ENCODE data around the gene ZBTB49.

The ZBTB49 gene

DNA sequence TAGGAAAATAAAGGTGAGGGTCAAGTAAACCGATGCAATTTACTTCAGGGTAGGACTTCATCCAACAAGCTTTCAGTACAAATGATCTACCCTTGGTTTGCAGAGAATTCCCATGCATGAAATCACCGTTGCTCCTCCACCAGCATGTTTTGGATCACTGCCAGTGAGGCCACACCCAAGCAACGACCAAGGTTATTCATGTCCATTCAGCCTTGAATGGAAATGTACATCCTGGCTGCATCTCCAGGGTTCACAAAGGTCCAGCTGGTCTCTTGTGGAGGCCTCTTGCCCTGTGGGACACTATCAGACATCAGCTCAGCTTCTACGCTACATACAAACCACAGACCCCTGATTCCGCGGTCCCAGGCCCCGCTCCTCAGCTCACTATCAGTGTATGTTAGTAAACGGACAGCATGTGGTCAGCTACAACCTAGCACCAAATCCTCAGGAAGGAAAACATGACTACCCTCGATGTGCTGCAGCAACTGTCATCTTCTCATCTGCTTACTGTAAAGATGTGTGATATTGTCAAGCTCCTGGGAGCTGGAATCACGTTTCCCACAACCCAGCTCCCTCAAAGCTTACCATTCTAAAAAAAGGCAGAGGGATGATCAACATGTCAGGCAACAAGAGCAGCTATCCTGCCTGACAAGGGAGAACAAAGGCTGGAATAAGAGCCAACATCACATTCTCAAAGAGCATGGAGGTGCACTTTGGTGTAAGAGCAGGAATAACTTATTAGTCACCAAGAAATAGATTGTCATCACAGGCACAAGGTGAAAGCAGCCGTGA is 5.0 kb upstream of the ZBTB49 start:
- peak; percentile 85 for DNase-seq (ENCODE audit: low read depth)

DNA sequence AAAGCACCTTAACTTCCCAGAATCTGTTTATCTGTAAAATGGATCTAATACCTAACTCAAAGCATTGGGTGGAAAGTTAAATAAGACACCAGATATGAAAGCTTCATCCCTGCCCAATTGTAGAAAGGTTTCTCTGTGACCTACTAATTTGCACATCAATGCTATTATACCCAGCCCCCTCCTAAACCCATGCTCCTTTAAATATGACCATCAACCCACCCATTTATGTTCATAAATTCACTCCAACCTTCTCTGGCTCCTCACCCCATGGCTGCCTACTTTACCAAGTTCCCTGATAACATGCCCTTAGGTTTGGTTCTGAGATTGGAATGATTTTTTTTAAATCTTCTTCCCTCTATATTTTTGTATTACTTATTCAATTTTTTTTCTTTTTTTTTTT is 2.0 kb upstream of the ZBTB49 start:
- DNase-seq (ENCODE audit: low read depth), result no peak

DNA sequence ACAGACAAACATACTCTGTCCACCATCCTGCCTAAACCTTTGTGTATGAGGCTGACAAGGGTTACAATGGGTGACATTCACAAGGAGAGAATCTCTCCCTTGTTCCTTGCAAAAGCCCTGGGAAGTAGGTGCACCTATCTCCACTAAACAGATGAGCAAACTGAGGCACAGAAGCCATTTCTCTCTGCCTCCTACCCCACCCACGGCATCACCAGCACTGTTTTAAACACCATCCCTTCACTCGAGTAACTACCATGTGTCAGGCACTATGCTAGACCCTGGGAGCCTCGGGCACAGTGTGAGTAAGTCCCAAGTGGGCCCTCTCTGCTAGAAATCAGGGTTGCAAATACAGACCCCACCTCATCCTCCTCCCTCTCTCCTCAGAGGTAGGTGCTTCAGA is 996 bp upstream of the ZBTB49 start:
- DNase-seq (ENCODE audit: low read depth), result no peak

DNA sequence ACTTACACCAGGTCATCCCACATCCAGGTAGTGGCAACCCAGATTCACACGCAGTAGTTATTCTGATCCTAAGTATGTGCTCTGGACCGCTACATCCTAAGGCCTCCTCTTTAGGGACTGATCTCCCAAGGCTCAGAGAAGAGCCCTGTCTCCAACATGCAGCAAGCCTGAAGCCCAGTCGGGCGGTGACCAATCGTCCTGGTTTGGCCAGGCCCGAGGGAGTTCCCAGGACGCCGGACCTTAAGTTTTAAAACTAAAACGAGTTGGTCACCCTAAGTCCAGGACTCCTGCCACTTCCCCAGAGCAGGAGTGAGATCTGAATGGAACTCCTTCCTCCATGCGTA is 482 bp upstream of the ZBTB49 start:
- no peak for DNase-seq (ENCODE audit: low read depth)

DNA sequence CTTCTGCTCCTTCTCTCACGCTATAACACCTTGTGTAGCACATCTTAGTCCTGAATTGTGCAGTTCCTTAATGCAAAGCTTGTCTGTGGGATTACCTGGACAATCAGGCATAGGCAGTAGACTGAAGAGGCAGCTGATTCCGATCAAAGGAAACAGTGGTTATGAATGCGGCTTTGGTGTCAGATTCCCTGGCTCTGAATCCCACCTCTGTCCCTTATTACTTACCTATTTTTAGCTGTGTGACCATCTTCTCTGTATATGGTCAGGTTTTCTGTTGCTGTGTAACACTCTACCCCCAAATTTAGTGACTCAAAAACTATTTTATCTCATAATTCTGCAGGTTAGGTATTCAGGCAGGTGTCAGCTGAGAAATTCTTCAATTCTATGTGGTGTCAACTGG is 3.2 kb downstream of the ZBTB49 start:
- no peak for DNase-seq (ENCODE audit: low read depth)

DNA sequence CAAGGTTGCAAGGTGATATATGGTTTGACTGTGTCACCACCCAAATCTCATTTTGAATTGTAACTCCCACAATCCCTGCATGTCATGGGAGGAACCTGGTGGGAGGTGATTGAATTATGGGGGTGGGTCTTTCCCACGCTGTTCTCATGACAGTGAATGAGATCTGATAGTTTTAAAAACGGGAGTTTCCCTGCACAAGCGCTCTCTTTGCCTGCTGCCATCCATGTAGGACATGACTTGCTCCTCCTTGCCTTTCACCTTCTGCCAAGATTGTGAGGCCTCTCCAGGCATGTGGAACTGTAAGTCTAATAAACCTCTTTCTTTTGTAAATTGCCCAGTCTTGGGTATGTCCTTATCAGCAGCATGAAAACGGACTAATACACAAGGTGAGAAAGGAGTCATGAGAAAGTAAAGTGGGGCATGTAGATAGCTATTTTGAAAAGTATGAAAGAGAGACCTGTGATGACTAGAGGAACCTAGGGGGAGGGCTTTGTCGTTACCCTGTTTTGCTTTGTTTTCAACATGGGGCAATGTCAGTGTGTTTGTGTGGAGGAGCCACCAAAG is 6.3 kb downstream of the ZBTB49 start:
- DNase-seq (ENCODE audit: low read depth), result no peak

DNA sequence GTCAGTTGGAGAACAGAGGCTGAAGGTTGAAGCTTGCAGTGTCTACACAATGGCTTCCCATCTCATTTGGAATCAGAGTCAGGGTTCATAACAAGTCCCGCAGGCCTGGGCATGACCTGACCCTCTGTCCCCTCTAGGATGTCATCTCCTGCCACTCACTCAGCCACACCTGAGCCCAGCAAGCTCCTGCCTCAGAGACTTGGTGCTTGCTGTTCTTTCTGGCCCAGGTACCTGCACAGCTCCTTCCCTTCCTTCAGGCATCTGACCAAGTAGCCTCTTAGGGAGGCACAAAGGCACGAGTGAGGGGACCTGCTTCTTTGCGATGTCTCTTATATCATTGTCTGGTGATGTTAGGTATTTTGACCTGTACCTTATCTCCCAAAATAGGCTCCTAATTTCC is 9.0 kb downstream of the ZBTB49 start:
- no peak for DNase-seq (ENCODE audit: low read depth)

DNA sequence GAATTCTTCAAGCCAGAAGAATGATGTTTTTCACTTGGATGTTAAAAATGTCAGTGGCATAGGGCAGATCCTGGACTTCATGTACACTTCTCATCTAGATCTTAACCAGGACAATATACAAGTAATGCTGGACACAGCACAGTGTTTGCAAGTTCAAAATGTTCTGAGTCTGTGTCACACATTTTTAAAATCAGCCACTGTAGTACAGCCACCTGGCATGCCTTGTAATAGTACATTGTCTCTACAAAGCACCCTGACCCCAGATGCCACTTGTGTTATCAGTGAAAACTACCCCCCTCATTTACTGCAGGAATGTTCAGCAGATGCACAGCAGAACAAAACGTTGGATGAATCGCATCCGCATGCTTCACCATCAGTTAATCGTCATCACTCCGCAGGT is 11.9 kb downstream of the ZBTB49 start:
- DNase-seq (ENCODE audit: low read depth), result no peak

DNA sequence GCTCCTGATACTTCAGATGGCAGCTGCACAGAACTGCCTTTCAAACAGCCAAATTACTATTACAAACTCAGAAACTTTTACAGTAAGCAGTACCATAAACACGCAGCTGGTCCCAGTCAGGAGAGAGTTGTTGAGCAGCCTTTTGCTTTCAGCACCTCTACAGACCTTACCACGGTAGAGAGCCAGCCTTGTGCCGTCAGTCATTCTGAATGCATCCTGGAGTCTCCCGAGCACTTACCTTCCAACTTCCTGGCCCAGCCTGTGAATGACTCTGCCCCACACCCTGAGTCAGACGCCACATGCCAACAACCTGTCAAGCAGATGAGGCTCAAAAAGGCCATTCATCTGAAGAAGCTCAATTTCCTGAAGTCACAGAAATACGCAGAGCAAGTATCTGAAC is 12.4 kb downstream of the ZBTB49 start:
- DNase-seq (ENCODE audit: low read depth), result no peak

DNA sequence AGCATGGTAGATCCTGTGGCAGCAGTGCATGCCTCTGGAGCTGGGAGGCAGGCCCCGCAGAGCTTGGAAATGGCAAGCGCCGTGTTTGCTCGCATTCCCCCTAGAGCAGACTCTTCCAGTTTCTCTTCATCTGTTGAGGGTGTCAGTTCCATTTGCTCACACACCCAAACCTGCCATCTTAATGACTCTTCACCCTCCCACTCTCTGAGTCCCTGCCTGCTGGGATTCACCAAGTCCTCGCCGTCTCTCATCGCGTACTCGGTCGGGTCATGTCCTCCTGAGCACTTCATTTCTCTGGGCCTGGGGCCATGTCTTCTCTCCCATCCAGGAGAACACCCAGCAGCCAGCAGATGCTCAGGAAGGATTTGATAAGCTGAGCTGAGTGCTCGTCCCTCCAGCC is 16.9 kb downstream of the ZBTB49 start:
- DNase-seq (ENCODE audit: low read depth), result no peak

DNA sequence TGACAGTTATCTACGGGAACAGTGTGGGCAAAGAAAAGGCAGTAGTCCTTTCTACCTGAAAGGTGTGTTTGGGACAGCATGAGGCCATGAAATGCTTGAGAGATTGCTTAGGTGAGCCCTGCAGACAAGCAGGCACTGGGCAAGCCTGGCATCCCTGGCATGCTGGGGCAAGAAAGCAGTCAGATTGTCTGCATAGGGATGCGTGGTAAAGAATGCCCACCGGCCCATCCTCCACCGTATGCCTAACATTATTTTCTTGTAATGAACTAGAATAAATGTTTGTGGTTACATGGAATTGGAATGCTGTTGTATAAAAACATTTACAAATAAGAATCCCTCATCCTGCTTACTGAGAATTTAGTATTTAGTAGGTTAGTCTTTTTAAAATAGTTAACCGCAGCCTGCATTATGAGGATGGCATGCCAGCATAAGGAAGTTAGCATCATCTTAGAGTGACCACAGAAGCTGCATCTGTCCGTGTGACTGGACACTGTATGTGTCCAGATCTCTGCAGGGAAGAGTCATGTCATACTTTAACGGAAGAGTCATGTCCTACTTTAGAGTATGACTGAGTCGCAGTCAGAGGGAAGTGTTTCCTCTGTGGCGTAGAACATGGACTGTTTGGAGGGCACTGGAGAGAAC is 18.9 kb downstream of the ZBTB49 start:
- DNase-seq (ENCODE audit: low read depth), result peak; percentile 40

DNA sequence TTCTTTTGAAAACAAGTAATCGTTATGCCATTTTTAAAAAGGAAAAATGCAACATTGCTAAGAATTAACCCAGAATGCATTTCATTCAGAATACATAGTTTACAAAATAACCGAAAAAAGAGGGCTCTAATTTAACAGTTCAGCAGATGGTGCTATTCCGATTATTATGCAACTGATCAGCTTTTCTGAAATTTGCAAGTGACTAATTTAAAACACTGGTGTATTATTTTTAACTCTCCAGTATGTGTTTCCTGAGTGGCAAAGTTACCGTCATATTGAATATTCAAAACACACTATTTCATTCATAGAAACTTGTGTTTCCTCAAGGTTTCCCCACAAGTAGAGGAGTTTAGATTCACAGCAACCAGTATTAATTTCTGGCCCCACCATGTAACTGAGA is 21.1 kb downstream of the ZBTB49 start:
- DNase-seq (ENCODE audit: low read depth), result no peak

DNA sequence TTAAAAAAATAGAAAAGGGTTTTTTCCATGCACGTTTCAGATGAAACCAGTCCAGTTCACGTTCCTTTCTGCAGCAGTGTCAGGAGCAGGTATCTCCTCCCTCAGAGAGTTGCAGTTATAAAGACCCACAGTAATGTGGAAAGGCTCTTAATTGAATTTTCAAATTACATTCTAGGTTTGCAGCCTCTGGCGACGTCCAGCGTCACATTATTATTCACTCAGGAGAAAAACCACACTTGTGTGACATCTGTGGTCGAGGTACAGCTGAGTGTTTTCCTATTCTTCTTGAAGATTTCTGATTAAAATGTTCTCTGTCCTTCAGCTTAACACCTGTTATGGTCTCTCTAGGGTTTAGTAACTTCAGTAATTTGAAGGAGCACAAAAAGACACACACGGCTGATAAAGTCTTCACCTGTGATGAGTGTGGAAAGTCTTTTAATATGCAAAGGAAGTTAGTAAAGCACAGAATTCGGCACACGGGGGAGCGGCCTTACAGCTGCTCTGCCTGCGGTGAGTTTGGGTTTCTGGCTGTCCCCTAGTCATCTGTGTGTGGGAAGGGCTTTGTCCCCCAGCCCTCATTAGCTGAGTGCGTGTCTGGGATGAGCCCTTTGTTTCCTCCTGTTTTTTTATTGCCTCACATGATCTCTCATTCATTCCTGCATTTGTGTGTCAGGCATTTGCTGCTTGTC is 25.6 kb downstream of the ZBTB49 start:
- no peak for DNase-seq (ENCODE audit: low read depth)

DNA sequence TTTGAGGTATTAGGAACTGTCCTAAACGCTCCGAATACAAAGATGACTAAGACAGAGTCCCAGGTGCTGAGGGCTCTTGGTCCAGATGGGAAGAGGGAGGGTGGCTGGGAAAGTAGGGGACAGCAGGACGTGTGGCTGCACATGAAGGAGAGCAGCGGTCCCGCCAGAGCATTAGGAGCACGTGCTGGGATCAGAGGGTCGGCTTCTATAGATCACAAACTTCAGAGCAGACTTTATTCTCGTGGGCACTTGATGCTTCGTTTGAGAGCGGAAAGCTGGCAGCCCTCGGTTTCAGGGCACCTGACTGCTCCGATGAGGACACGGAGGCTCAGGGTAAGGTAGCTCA is 26.1 kb downstream of the ZBTB49 start:
- no peak for DNase-seq (ENCODE audit: low read depth)

DNA sequence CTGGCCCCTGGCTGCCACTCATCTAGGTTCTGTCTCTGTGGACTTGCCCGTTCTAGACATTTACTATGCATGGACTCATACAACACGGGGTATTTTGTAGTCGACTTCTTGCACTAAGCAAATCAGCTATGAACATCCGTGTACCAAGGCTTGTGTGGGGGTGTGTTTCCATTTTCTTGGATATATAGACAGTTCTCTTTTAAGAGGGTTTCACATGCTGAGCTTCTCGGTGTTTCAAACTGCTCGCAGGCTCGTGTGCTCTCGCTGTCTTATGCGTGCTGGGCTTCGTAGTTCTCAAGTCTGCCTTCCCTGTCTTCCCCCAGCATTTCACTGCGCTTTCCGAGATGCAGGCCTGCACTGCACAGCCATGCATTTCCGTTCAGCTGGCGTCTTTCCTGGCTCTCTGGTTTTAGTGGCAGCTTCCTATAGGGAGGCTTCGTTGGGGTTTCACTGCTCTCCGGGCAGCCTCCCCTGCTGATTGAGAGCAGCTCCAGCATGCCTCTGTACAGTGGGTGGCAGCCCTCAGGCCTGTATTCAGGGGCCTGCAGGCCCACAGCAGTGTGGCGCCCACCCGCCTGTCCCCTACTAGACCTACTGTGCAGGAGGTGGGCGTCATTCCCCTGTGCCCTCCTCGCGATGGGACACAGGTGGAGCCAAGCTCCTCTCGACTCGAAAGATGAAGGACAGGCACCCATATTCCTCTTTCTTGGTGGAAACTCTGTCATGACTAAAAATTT is 27.6 kb downstream of the ZBTB49 start:
- DNase-seq (ENCODE audit: low read depth), result no peak

DNA sequence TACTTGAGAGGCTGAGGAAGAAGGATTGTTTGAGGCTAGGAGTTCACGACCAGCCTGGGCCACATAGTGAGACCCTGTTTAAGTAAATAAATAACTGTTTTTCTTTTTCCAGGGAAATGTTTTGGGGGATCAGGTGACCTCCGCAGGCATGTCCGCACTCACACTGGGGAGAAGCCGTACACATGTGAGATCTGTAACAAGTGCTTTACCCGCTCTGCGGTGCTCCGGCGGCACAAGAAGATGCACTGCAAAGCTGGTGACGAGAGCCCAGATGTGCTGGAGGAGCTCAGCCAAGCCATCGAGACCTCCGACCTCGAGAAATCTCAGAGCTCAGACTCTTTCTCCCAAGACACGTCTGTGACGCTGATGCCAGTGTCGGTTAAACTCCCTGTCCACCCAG is 30.5 kb downstream of the ZBTB49 start:
- no peak for DNase-seq (ENCODE audit: low read depth)

DNA sequence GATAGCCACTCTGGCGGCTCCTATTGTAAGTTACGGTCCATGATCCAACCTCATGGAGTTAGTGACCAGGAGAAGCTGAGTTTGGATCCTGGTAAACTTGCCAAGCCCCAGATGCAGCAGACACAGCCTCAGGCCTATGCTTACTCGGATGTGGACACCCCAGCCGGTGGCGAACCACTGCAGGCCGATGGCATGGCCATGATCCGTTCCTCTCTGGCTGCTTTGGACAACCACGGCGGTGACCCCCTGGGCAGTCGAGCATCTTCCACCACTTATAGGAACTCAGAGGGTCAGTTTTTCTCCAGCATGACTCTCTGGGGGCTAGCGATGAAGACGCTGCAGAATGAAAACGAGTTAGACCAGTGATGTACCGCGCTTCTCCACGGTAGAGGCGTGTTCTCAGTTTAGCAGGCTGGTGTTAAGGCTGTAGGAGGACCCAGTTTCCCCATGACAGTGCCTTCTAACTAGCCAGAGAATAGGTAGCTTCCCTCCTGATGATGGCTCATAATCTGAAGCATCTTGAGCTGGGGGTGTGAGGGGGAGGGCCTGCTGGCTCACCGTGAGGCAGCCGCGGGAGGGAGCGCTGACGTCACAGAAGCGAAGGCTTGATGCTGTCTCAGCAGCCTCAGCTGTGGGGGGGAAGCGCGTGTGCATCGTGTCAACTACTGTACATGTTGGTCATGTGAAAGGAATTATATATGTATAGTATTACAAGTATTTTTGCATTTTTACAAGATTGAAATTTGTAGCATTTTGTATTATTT is 31.1 kb downstream of the ZBTB49 start:
- no peak for DNase-seq (ENCODE audit: low read depth)

DNA sequence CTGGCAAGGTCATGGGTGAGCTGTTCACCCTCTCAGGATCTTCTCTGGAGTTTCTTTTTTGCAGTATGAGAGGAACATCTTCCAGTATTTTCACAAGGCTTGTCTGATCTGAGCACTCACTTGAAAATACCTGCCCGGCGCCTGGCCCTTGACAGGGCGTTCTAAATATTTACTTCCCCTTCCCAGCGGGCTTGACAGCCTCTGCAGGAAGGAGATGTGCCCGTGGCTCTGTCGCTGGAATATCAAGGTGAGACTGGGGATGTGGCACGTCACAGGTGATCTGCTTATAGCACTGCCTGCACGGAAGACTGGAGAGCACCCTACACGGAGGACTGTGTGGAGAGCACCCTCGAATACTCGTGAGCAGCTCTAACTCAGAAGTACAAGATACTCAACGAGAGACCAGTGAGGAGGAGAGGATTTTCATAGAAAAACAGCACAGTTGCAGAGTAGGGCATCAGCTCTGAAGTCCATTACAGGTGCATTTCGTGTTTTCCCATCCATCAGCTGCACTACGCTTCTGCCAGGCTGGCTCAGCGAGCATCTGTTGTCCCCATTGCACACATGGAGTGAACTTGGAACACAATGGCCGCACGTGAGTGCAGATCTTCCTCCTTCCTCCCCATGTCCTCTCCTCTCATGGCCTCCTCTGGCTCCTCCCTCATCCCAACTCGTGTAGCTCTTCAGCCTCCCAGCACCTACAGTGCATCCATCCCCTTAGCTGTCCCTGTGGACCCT is 32.1 kb downstream of the ZBTB49 start:
- no peak for DNase-seq (ENCODE audit: low read depth)

DNA sequence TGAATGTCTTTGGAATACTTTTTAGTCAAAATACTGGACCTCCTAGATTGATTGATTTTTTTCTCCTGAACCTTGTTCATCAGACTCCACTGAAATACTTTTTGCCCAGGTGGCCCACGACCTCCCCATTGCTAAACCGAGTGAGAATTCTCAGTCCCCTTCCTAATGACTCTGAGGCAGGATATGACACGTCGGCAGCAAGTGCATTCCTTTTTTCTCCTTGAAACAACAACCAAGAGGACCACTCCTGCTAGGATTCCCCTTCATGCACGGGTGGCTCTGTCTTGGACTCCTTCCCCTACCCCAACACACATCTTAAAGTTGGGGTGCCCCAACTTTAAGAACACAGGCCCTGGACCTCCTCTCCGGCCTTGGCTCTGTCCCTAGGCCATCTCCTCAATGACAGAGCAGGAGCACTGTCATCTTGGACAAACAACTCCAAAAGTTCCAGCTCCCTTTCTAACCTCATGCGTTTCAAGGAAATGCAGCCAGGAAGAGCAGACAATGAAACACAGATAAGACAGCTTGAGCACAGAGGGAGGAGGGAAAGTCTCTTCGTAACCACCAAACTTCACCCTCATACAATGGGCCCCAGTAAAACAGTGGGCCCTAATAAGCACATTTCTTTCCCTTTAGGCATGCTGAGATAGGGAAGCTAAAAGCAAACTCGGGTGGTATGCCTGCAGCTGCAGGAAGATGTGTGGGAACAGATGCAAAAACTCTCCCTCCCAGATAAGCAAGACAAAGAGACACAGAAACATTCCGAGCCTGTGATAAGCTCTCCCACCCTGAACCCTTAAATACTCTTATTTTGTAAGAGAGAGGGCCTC is 33.9 kb downstream of the ZBTB49 start:
- DNase-seq (ENCODE audit: low read depth), result peak; percentile 76

DNA sequence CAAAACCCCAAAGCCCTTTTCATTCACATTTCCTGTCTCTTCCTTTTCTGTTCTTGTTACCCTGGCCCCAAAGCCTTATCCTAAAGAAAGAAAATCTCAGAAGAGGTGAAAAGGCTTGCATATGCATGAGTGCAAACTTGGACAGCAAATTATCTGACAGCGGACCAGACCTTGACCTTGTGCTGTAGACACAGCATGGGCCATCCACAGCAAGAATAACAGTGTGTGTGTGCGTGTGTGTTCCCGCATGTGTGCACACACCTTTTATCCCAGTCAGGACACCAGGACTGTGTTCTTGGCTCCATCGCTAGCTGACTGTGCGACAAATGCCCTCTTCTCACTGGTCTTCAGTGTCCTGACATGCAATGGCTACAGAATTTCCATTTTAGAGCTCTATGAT is 35.3 kb downstream of the ZBTB49 start:
- no peak for DNase-seq (ENCODE audit: low read depth)

Data from amniotic epithelial cell (primary cell).